HEK293 (cell line): ENCODE data around the gene PDE11A.

Source experiments
- CTCF ChIA-PET: fragments of 350-600 bp; formaldehyde crosslinking; extraction: SDS; loops from one replicate; lab custom pipeline; 2021; ENCODE audit warnings: antibody characterized with exemption; lab: Yijun Ruan, JAX
- POLR2A ChIA-PET: fragments of 300-600 bp; formaldehyde crosslinking; extraction: SDS; loops from one replicate; lab custom pipeline; 2020; ENCODE audit warnings: antibody characterized with exemption, inconsistent platforms; lab: Yijun Ruan, JAX
- H3K27ac ChIP-seq: fragments of 200-500 bp; sonication (Bioruptor generic); 2 replicates; pipeline ENCODE4 v1.5.1; 2014; ENCODE audit warnings: low read depth, low read length, control low read depth, inconsistent platforms; ENCODE audit errors: extremely low read depth
- H3K36me3 ChIP-seq, 2 experiments: fragments of 200-500 bp in 1 of 2; sonication (Bioruptor generic) in 1 of 2; 1 replicate in 1 of 2; 2 replicates in 1 of 2; pipeline ENCODE4 v1.5.1; 2014 to 2017; ENCODE audit warnings: inconsistent platforms in 2 of 2, low read length in 2 of 2; ENCODE audit not compliant: control insufficient read depth in 2 of 2, insufficient read depth in 1 of 2
- H3K4me1 ChIP-seq: fragments of 200-500 bp; sonication (Bioruptor generic); 2 replicates; pipeline ENCODE4 v1.5.1; 2014; ENCODE audit warnings: mild to moderate bottlenecking, low read length, inconsistent platforms; ENCODE audit not compliant: control insufficient read depth, insufficient read depth
- H3K4me3 ChIP-seq: 2 replicates; pipeline ENCODE4 v1.5.1; 2011; ENCODE audit warnings: low read depth, mild to moderate bottlenecking, control low read depth, low read length, moderate library complexity
- H3K9me3 ChIP-seq: fragments of 200-500 bp; sonication (Bioruptor generic); 2 replicates; pipeline ENCODE4 v1.5.1; 2014; ENCODE audit warnings: low read depth, low read length, inconsistent platforms; ENCODE audit not compliant: control insufficient read depth, insufficient read depth
- EGR2 ChIP-seq: fragments of 450-650 bp; formaldehyde crosslinking; IDR thresholded peaks from 2 replicates; pipeline ENCODE4 v1.5.1; 2016; ENCODE audit warnings: low read depth, missing biosample characterization, missing genetic modification characterization
- FEZF1 ChIP-seq: fragments of 450-650 bp; formaldehyde crosslinking; IDR thresholded peaks from 2 replicates; pipeline ENCODE4 v1.5.1; 2016; ENCODE audit warnings: missing biosample characterization, missing genetic modification characterization
- GLI4 ChIP-seq: fragments of 450-650 bp; formaldehyde crosslinking; IDR thresholded peaks from 2 replicates; pipeline ENCODE4 v1.5.1; 2016; ENCODE audit warnings: missing biosample characterization, missing genetic modification characterization
- SCRT2 ChIP-seq: fragments of 450-650 bp; formaldehyde crosslinking; IDR thresholded peaks from 2 replicates; pipeline ENCODE4 v1.5.1; 2016; ENCODE audit warnings: missing biosample characterization, missing genetic modification characterization
- SETDB1 ChIP-seq: IDR thresholded peaks from one replicate; pipeline ENCODE4 v1.6.1; 2017; ENCODE audit warnings: mild to moderate bottlenecking, low read length, moderate library complexity, mixed read lengths; ENCODE audit not compliant: insufficient read length
- ZBTB21 ChIP-seq: fragments of 450-650 bp; formaldehyde crosslinking; IDR thresholded peaks from 2 replicates; pipeline ENCODE4 v1.5.1; 2017; ENCODE audit warnings: missing biosample characterization, missing genetic modification characterization
- ZFHX2 ChIP-seq: fragments of 450-650 bp; formaldehyde crosslinking; conservative IDR thresholded peaks from 2 replicates; pipeline ENCODE4 v1.5.1; 2016; ENCODE audit warnings: missing biosample characterization, missing genetic modification characterization
- ZFP3 ChIP-seq: fragments of 450-650 bp; formaldehyde crosslinking; IDR thresholded peaks from 2 replicates; pipeline ENCODE4 v1.5.1; 2016; ENCODE audit warnings: low read depth, missing biosample characterization, missing genetic modification characterization
- ZNF112 ChIP-seq: fragments of 450-650 bp; formaldehyde crosslinking; IDR thresholded peaks from 2 replicates; pipeline ENCODE4 v1.5.0; 2017; ENCODE audit warnings: missing biosample characterization, missing genetic modification characterization
- ZNF146 ChIP-seq: fragments of 450-650 bp; formaldehyde crosslinking; IDR thresholded peaks from 2 replicates; pipeline ENCODE4 v1.5.1; 2016; ENCODE audit warnings: missing biosample characterization, missing genetic modification characterization
- ZNF157 ChIP-seq: fragments of 450-650 bp; formaldehyde crosslinking; IDR thresholded peaks from 2 replicates; pipeline ENCODE4 v1.5.1; 2016; ENCODE audit warnings: missing biosample characterization, missing genetic modification characterization
- ZNF174 ChIP-seq: fragments of 450-650 bp; formaldehyde crosslinking; IDR thresholded peaks from 2 replicates; pipeline ENCODE4 v1.5.0; 2017; ENCODE audit warnings: missing biosample characterization, mild to moderate bottlenecking, missing genetic modification characterization
- ZNF19 ChIP-seq: fragments of 450-650 bp; formaldehyde crosslinking; IDR thresholded peaks from 2 replicates; pipeline ENCODE4; 2016; ENCODE audit warnings: missing biosample characterization, missing genetic modification characterization, low read depth
- ZNF311 ChIP-seq: fragments of 450-650 bp; formaldehyde crosslinking; IDR thresholded peaks from 2 replicates; pipeline ENCODE4 v1.5.1; 2017; ENCODE audit warnings: missing biosample characterization, missing genetic modification characterization, borderline replicate concordance
- ZNF488 ChIP-seq: fragments of 450-650 bp; formaldehyde crosslinking; IDR thresholded peaks from 2 replicates; pipeline ENCODE4 v1.5.1; 2016; ENCODE audit warnings: missing biosample characterization, missing genetic modification characterization
- ZNF514 ChIP-seq: fragments of 450-650 bp; formaldehyde crosslinking; IDR thresholded peaks from 2 replicates; pipeline ENCODE4 v1.5.1; 2016; ENCODE audit warnings: missing biosample characterization, missing genetic modification characterization
- ZNF529 ChIP-seq: fragments of 450-650 bp; formaldehyde crosslinking; IDR thresholded peaks from 2 replicates; pipeline ENCODE4 v1.5.1; 2017; ENCODE audit warnings: missing genetic modification characterization, missing biosample characterization; ENCODE audit not compliant: insufficient replicate concordance
- ZNF571 ChIP-seq: fragments of 450-650 bp; formaldehyde crosslinking; IDR thresholded peaks from 2 replicates; pipeline ENCODE4 v1.5.0; 2017; ENCODE audit warnings: missing biosample characterization, missing genetic modification characterization
- ZNF626 ChIP-seq: fragments of 450-650 bp; sonication (Bioruptor Pico); formaldehyde crosslinking; IDR thresholded peaks from 2 replicates; pipeline ENCODE4 v1.5.1; 2018; ENCODE audit warnings: missing biosample characterization, missing genetic modification characterization, inconsistent platforms
- ZNF747 ChIP-seq: fragments of 450-650 bp; formaldehyde crosslinking; IDR thresholded peaks from 2 replicates; pipeline ENCODE4 v1.5.1; 2016; ENCODE audit warnings: missing biosample characterization, missing genetic modification characterization
- ZNF792 ChIP-seq: fragments of 450-650 bp; formaldehyde crosslinking; IDR thresholded peaks from 2 replicates; pipeline ENCODE4 v1.5.1; 2016; ENCODE audit warnings: missing biosample characterization, missing genetic modification characterization
- ZSCAN4 ChIP-seq: fragments of 450-650 bp; formaldehyde crosslinking; IDR thresholded peaks from 2 replicates; pipeline ENCODE4 v1.5.1; 2017; ENCODE audit warnings: missing biosample characterization, missing genetic modification characterization
- TF ChIP-seq, protein P1 (sequence below): fragments of 450-650 bp; formaldehyde crosslinking; IDR thresholded peaks from 2 replicates; pipeline ENCODE4 v1.5.1; 2016; ENCODE audit warnings: missing biosample characterization, missing genetic modification characterization
- TF ChIP-seq, protein P2 (sequence below): fragments of 450-650 bp; formaldehyde crosslinking; IDR thresholded peaks from 2 replicates; pipeline ENCODE4 v1.5.1; 2016; ENCODE audit warnings: missing biosample characterization, missing genetic modification characterization, low read depth
- TF ChIP-seq, protein P3 (sequence below): fragments of 450-650 bp; IDR thresholded peaks from 2 replicates; pipeline ENCODE4 v1.5.1; 2018; ENCODE audit warnings: missing biosample characterization, missing genetic modification characterization

PDE11A gene

DNA sequence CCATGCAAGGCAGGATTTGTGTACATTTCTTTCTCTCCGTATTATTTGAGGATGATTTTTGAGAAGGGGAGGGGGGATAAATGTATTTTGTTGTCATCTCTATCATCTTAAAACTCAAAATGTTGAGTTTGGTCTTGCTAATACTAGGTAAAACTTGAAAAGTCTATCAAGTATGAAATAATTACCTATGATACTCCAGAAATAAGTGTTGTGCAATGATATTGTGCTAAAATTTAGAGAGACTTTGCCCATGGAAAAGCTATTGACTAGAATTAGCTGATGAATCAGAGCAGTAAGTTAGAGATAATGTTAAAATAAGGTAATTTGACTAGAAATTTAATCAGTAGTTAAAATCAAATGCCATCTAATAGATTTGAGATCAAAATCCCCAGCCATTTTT lies 356.1 kb downstream of the PDE11A start (continued):
- TF ChIP-seq ZNF488 (tag by site-specific recombination): no peak
- TF ChIP-seq ZNF571 (tag by site-specific recombination): no peak
- TF ChIP-seq ZNF514 (tag by site-specific recombination): no peak
- TF ChIP-seq ZNF112 (tag by site-specific recombination): no peak
- no peak for TF ChIP-seq FEZF1 (tag by site-specific recombination)
- TF ChIP-seq, protein P1, sequence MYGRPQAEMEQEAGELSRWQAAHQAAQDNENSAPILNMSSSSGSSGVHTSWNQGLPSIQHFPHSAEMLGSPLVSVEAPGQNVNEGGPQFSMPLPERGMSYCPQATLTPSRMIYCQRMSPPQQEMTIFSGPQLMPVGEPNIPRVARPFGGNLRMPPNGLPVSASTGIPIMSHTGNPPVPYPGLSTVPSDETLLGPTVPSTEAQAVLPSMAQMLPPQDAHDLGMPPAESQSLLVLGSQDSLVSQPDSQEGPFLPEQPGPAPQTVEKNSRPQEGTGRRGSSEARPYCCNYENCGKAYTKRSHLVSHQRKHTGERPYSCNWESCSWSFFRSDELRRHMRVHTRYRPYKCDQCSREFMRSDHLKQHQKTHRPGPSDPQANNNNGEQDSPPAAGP (tag by site-specific recombination): no peak
- no peak for TF ChIP-seq ZNF311 (tag by site-specific recombination)
- TF ChIP-seq ZFP3 (tag by site-specific recombination): no peak
- TF ChIP-seq ZNF792 (tag by site-specific recombination): no peak
- no peak for TF ChIP-seq ZBTB21

GRCh38 chr2:177715771-177716170 lies 356.8 kb downstream of the PDE11A start:
- CTCF ChIA-PET: no interaction called here
- H3K4me3 ChIP-seq: no peak overlapping the region
- no peaks in the 10 kb centered on the region for H3K4me1 ChIP-seq
- no peak overlapping the region for H3K27ac ChIP-seq
- H3K36me3 ChIP-seq: no peaks in the 10 kb centered on the region
- H3K9me3 ChIP-seq: no peaks in the 10 kb centered on the region
- POLR2A ChIA-PET: no interaction called here
- TF ChIP-seq ZSCAN4 (tag by site-specific recombination): no peak
- TF ChIP-seq FEZF1 (tag by site-specific recombination): no peak
- no peak for TF ChIP-seq SETDB1
- TF ChIP-seq, protein P2, sequence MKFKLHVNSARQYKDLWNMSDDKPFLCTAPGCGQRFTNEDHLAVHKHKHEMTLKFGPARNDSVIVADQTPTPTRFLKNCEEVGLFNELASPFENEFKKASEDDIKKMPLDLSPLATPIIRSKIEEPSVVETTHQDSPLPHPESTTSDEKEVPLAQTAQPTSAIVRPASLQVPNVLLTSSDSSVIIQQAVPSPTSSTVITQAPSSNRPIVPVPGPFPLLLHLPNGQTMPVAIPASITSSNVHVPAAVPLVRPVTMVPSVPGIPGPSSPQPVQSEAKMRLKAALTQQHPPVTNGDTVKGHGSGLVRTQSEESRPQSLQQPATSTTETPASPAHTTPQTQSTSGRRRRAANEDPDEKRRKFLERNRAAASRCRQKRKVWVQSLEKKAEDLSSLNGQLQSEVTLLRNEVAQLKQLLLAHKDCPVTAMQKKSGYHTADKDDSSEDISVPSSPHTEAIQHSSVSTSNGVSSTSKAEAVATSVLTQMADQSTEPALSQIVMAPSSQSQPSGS (tag by site-specific recombination): no peak
- no peak for TF ChIP-seq ZNF157 (tag by site-specific recombination)
- no peak for TF ChIP-seq ZNF529
- TF ChIP-seq GLI4 (tag by site-specific recombination): no peak
- TF ChIP-seq, protein P3, sequence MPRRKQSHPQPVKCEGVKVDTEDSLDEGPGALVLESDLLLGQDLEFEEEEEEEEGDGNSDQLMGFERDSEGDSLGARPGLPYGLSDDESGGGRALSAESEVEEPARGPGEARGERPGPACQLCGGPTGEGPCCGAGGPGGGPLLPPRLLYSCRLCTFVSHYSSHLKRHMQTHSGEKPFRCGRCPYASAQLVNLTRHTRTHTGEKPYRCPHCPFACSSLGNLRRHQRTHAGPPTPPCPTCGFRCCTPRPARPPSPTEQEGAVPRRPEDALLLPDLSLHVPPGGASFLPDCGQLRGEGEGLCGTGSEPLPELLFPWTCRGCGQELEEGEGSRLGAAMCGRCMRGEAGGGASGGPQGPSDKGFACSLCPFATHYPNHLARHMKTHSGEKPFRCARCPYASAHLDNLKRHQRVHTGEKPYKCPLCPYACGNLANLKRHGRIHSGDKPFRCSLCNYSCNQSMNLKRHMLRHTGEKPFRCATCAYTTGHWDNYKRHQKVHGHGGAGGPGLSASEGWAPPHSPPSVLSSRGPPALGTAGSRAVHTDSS (tag by site-specific recombination): no peak
- TF ChIP-seq ZFHX2 (tag by site-specific recombination): no peak
- no peak for TF ChIP-seq ZNF146 (tag by site-specific recombination)
- TF ChIP-seq EGR2 (tag by site-specific recombination): no peak
- no peak for TF ChIP-seq SCRT2 (tag by site-specific recombination)
- TF ChIP-seq ZNF626 (tag by site-specific recombination): no peak
- TF ChIP-seq ZNF747 (tag by site-specific recombination): no peak
- no peak for TF ChIP-seq ZNF174
- TF ChIP-seq ZNF19 (tag by site-specific recombination): no peak
- TF ChIP-seq, all 188 proteins: peak for 0
